Right renal cortex interstitium (tissue), 3 donors: Measurements from ENCODE around the gene FMN2. TPM values are rescaled to one million over a fixed set of nuclear protein-coding genes. Genes with fewer than 3 reads are reported as not detected.
"Not testable (repeated sequence)": the region's sequence is repeated elsewhere in the genome, so short reads cannot be mapped to it uniquely, and the experiment has no call there.

ENCODE experiments used
- DNase-seq, 3 donors: peaks; one replicate each; pipeline ENCODE4 v3.0.0-alpha.2; 2013; ENCODE audit warnings: low read depth in 3 of 3, low spot score in 2 of 3
- polyA plus RNA-seq, 3 donors: library from polyadenylated mRNA; unstranded; fragments of 120-200 nt; gene quantifications; one replicate each; pipeline ENCODE4 v1.2.1, GENCODE V29; 2013; ENCODE audit not compliant: insufficient read length in 3 of 3

Gene FMN2
- polyA plus RNA-seq, 3 donors = 7.1 to 10.5 (median 7.9) TPM

GRCh38 chr1:240295811-240296210 lies 204.1 kb downstream of the FMN2 start:
- DNase-seq = no peak

GRCh38 chr1:240304466-240304865 lies 212.8 kb downstream of the FMN2 start:
- DNase-seq = no peak

GRCh38 chr1:240306673-240307072 lies 215.0 kb downstream of the FMN2 start:
- DNase-seq = no peak

- DNase-seq = no peak
Observed at GRCh38 chr1:240308096-240308495, 216.4 kb downstream of the FMN2 start.

- no peak for DNase-seq
Observed at GRCh38 chr1:240309769-240310168, 218.1 kb downstream of the FMN2 start.

- no peak for DNase-seq
Observed at GRCh38 chr1:240310226-240310925, 218.7 kb downstream of the FMN2 start.

DNA sequence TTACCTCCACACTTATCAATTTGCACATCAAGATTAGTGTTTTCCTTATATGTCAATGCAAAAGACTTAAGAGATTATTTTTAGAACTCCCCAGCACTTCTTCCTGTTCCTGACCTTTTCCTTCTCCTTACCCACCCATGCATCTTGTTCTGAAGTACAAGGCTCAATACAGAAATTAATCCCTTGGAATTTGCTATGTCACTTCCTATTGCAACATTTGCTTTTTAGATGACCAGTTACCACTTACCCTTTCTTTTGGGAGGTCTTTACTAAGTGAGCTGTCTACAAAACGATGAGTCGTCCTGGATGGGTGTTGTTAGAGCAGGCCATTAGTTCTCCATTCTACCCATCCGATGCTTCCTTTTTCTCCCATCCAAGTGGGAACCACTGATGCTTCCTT lies 221.2 kb downstream of the FMN2 start:
- no peak for DNase-seq

- DNase-seq = no peak
Observed at GRCh38 chr1:240314845-240315801, 223.4 kb downstream of the FMN2 start.

DNA sequence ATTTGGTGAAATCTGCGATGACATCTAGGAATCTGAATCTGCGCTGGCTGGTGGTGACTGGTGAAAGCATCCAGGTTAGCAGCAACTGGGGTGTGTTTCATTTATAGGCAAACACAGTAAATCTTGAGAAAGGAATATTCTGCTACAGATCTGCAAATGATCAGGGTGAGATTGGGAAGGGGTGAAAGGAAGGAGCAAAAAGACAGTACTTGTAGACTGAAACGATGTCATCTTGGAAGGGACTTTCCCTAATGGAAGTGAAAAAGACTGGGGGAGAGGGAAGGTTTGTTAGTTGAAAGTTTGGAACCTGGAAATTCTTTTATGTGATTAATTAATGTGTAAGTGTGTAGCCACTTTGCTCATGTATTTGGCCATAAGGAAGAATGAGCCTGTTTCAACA lies 228.3 kb downstream of the FMN2 start:
- no peak for DNase-seq

- no peak for DNase-seq
Observed at GRCh38 chr1:240320659-240321058, 229.0 kb downstream of the FMN2 start.

GRCh38 chr1:240322943-240323342 lies 231.3 kb downstream of the FMN2 start:
- no peak for DNase-seq

GRCh38 chr1:240328382-240328781 lies 236.7 kb downstream of the FMN2 start:
- DNase-seq = not testable (repeated sequence)

DNA sequence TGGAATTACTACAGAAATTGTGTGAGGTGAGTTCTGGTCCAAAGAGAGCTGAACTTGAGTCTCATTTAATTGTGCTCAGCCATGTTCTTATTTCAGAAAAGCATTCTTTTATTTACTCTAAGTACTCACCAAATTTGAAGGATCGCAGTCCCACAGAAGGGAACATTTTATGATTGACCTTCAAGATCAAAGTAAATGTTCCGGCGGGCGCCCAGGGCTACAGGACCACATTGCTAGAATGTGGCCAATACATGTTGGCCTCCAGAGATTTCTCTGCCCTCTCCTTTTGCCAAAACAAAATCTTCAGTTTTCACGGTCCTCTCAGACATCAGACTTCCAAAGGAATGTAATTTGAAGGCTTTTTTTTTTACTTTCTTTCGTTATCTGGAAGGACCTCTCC lies 237.8 kb downstream of the FMN2 start:
- DNase-seq = no peak

DNA sequence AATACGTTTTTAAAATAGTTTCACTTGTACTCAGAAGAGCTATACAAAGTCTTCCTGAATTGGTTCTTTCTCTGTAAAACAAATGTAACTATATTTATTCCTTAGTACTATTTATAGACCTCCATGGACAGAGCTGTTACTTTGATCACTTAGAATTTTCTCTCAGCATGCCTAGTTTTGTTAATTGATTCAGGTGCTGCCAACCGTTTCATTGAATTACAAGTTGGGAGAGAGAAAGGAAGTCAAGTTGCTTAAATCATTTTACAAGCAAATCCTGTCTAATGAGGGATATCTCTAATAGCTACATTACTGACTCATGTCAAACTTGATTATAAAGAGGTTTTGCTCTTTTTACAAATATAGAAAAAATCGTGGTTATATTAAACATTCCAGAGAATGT lies 241.0 kb downstream of the FMN2 start:
- DNase-seq = no peak

DNA sequence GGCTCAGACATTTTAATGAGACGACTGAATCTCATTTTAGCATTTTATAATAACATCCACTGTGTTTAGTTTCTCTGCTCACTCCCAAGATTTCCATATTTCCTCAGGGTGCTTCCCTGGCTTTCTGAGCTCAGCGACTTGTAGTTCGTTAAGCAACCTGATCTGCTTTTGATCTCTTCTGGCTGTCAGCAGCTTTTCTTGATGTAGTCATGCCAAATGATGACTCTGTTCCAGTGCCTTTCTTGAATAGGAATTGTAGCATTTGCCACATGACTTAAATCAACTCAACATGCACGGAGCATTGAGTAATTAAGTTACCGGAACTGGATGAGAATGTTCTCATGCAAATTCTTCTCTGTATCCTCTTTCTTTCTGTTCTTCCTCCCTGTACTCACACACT lies 246.1 kb downstream of the FMN2 start:
- no peak for DNase-seq

- DNase-seq = no peak
Observed at GRCh38 chr1:240338837-240339236, 247.2 kb downstream of the FMN2 start.

DNA sequence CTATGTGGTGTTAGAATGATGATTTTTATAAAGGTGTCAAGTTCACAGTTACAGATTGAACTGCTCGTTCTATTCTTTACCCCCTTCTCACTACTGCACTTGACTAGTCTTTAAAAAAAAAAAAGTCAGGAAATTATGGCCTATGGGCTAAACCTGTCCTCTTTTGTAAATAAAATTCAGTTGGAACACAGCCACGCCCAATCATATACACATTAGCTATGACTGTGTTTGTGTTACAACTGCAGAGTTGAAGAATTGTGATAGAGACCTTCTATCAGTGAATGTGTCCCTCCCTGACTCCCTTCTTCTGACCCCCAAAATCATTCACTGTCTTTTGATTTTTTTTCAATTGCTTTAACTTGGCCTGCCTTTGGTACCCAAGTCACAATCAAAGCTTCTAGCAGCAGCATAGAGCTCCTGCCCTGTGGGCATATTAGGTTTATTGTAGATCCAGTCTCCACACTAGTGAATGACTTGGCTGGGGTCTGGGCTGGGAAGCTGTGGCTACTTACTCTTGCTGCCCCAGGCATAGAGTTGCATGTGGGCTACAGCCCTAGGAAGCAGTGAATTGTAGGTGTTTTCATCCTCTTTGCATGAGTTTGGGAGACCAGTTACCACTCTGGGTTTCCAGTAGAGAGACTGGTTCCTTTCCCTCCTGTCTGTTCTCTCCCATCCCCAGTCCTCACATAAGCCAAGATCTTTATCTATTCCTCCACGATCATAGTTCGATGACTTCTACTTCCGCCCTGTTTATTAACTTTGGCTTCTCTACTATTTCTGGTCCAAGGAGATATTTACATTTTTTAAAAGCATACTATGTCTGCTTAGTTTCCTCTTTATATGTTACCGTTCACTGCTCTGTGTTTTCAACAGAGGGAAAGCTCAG lies 249.9 kb downstream of the FMN2 start:
- no peak for DNase-seq

- DNase-seq = no peak
Observed at GRCh38 chr1:240342251-240342625, 250.6 kb downstream of the FMN2 start.

DNA sequence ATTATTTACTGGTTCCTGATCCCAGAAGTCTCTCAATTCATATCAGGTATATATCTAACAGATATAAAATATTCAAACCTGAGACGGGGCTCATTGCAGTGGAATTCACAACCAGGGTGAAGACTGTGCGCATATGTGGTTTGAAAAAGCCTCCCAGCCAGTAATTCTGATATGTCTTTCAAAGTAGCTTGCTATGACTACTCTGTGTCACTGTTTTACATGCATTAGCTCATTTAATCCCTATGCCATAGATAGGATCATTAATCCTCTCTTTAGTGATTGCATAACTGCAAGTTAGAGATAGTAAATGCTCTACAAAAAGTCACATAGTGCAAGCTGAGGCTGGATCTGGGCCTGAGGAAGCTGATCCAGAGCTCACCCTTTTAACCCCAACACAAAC lies 251.4 kb downstream of the FMN2 start:
- no peak for DNase-seq

DNA sequence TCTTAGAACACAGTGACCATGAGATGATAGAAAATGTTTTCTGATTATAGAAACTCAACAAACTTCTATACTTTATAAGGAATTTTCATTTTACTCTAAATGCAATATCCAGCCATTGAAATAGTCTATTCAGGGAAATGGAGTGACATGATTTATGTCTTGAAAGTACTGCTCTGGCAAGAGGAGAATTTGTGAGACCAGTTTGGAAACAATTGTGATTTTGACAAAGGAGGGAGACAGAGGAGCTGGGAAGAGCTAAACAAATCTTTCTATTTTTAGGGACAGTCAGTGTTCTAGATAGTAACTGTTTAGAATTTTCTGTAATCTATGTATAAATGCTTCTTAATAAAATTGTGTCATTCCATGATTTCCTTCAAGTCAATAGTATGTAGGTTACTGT lies 252.3 kb downstream of the FMN2 start:
- no peak for DNase-seq

- DNase-seq = no peak
Observed at GRCh38 chr1:240344918-240345317, 253.2 kb downstream of the FMN2 start.
